ENCODE data around the gene SLC2A14.
"Not testable (repeated sequence)": the region's sequence is repeated elsewhere in the genome, so short reads cannot be mapped to it uniquely, and the experiment has no call there.

The SLC2A14 gene

GRCh38 chr12:7848098-7848422 is 24.7 kb downstream of the SLC2A14 start:
- not testable (repeated sequence) for H3K4me1 ChIP-seq (ENCODE audit: control insufficient read depth, insufficient read depth, low read length, unreplicated experiment); H3K27ac ChIP-seq (ENCODE audit: low read depth, low read length); H3K36me3 ChIP-seq (ENCODE audit: insufficient read depth, low read length); H2AFZ ChIP-seq (ENCODE audit: low read length, unreplicated experiment); H3K4me3 ChIP-seq (ENCODE audit: low read depth, low read length); H3K27me3 ChIP-seq (ENCODE audit: insufficient read depth, low read length); H3K79me2 ChIP-seq (ENCODE audit: control insufficient read depth, insufficient read depth, low read length, unreplicated experiment)

GRCh38 chr12:7847226-7848097 is 25.3 kb downstream of the SLC2A14 start:
- H3K4me1 ChIP-seq (ENCODE audit: control insufficient read depth, insufficient read depth, low read length, unreplicated experiment); H3K27ac ChIP-seq (ENCODE audit: low read depth, low read length): not testable (repeated sequence)

GRCh38 chr12:7844116-7844515 is 28.6 kb downstream of the SLC2A14 start:
- H3K27ac ChIP-seq (ENCODE audit: low read depth, low read length) = no peak overlapping the region
- no peaks in the 10 kb centered on the region for H3K4me1 ChIP-seq (ENCODE audit: control insufficient read depth, insufficient read depth, low read length, unreplicated experiment)
- H3K36me3 ChIP-seq (ENCODE audit: insufficient read depth, low read length) = no peaks in the 10 kb centered on the region
- no peaks in the 10 kb centered on the region for H3K79me2 ChIP-seq (ENCODE audit: control insufficient read depth, insufficient read depth, low read length, unreplicated experiment)
- H3K27me3 ChIP-seq (ENCODE audit: insufficient read depth, low read length) = no peaks in the 10 kb centered on the region
- H3K4me3 ChIP-seq (ENCODE audit: low read depth, low read length) = no peak overlapping the region
- no peak overlapping the region for H2AFZ ChIP-seq (ENCODE audit: low read length, unreplicated experiment)

More at GRCh38 chr12:7847226-7848097, 25.3 kb downstream of the SLC2A14 start:
- not testable (repeated sequence) for H3K4me3 ChIP-seq (ENCODE audit: low read depth, low read length); H3K27me3 ChIP-seq (ENCODE audit: insufficient read depth, low read length); H2AFZ ChIP-seq (ENCODE audit: low read length, unreplicated experiment); H3K79me2 ChIP-seq (ENCODE audit: control insufficient read depth, insufficient read depth, low read length, unreplicated experiment); H3K36me3 ChIP-seq (ENCODE audit: insufficient read depth, low read length)

GRCh38 chr12:7843583-7843982 is 29.1 kb downstream of the SLC2A14 start:
- not testable (repeated sequence) for H3K79me2 ChIP-seq (ENCODE audit: control insufficient read depth, insufficient read depth, low read length, unreplicated experiment)

GRCh38 chr12:7843149-7843548 is 29.6 kb downstream of the SLC2A14 start:
- not testable (repeated sequence) for H3K36me3 ChIP-seq (ENCODE audit: insufficient read depth, low read length); H3K27me3 ChIP-seq (ENCODE audit: insufficient read depth, low read length); H3K27ac ChIP-seq (ENCODE audit: low read depth, low read length); H2AFZ ChIP-seq (ENCODE audit: low read length, unreplicated experiment); H3K4me1 ChIP-seq (ENCODE audit: control insufficient read depth, insufficient read depth, low read length, unreplicated experiment); H3K79me2 ChIP-seq (ENCODE audit: control insufficient read depth, insufficient read depth, low read length, unreplicated experiment); H3K4me3 ChIP-seq (ENCODE audit: low read depth, low read length)

More at GRCh38 chr12:7843583-7843982, 29.1 kb downstream of the SLC2A14 start:
- not testable (repeated sequence) for H3K4me3 ChIP-seq (ENCODE audit: low read depth, low read length); H2AFZ ChIP-seq (ENCODE audit: low read length, unreplicated experiment); H3K36me3 ChIP-seq (ENCODE audit: insufficient read depth, low read length); H3K27ac ChIP-seq (ENCODE audit: low read depth, low read length); H3K4me1 ChIP-seq (ENCODE audit: control insufficient read depth, insufficient read depth, low read length, unreplicated experiment); H3K27me3 ChIP-seq (ENCODE audit: insufficient read depth, low read length)

GRCh38 chr12:7842444-7842843 is 30.3 kb downstream of the SLC2A14 start:
- not testable (repeated sequence) for H3K27ac ChIP-seq (ENCODE audit: low read depth, low read length); H2AFZ ChIP-seq (ENCODE audit: low read length, unreplicated experiment)

GRCh38 chr12:7839848-7840247 is 32.9 kb downstream of the SLC2A14 start:
- not testable (repeated sequence) for H3K4me3 ChIP-seq (ENCODE audit: low read depth, low read length); H3K79me2 ChIP-seq (ENCODE audit: control insufficient read depth, insufficient read depth, low read length, unreplicated experiment); H3K27me3 ChIP-seq (ENCODE audit: insufficient read depth, low read length); H3K36me3 ChIP-seq (ENCODE audit: insufficient read depth, low read length); H2AFZ ChIP-seq (ENCODE audit: low read length, unreplicated experiment); H3K4me1 ChIP-seq (ENCODE audit: control insufficient read depth, insufficient read depth, low read length, unreplicated experiment); H3K27ac ChIP-seq (ENCODE audit: low read depth, low read length)

More at GRCh38 chr12:7842444-7842843, 30.3 kb downstream of the SLC2A14 start:
- H3K4me1 ChIP-seq (ENCODE audit: control insufficient read depth, insufficient read depth, low read length, unreplicated experiment); H3K27me3 ChIP-seq (ENCODE audit: insufficient read depth, low read length); H3K36me3 ChIP-seq (ENCODE audit: insufficient read depth, low read length); H3K79me2 ChIP-seq (ENCODE audit: control insufficient read depth, insufficient read depth, low read length, unreplicated experiment); H3K4me3 ChIP-seq (ENCODE audit: low read depth, low read length): not testable (repeated sequence)

- not testable (repeated sequence) for H3K36me3 ChIP-seq (ENCODE audit: insufficient read depth, low read length); H3K79me2 ChIP-seq (ENCODE audit: control insufficient read depth, insufficient read depth, low read length, unreplicated experiment); H2AFZ ChIP-seq (ENCODE audit: low read length, unreplicated experiment); H3K4me3 ChIP-seq (ENCODE audit: low read depth, low read length); H3K4me1 ChIP-seq (ENCODE audit: control insufficient read depth, insufficient read depth, low read length, unreplicated experiment); H3K27me3 ChIP-seq (ENCODE audit: insufficient read depth, low read length); H3K27ac ChIP-seq (ENCODE audit: low read depth, low read length)
Observed at GRCh38 chr12:7839226-7839625, 33.5 kb downstream of the SLC2A14 start.

GRCh38 chr12:7837366-7837765 is 35.3 kb downstream of the SLC2A14 start:
- peaks cover under 1% of the 10 kb centered on the region for H3K4me1 ChIP-seq (ENCODE audit: control insufficient read depth, insufficient read depth, low read length, unreplicated experiment)
- no peak overlapping the region for H3K4me3 ChIP-seq (ENCODE audit: low read depth, low read length)
- no peaks in the 10 kb centered on the region for H3K27me3 ChIP-seq (ENCODE audit: insufficient read depth, low read length)

GRCh38 chr12:7835766-7836165 is 36.9 kb downstream of the SLC2A14 start:
- no peak overlapping the region for H3K4me3 ChIP-seq (ENCODE audit: low read depth, low read length)
- H3K79me2 ChIP-seq (ENCODE audit: control insufficient read depth, insufficient read depth, low read length, unreplicated experiment) = no peaks in the 10 kb centered on the region
- H2AFZ ChIP-seq (ENCODE audit: low read length, unreplicated experiment) = peak overlapping the region; percentile 21
- no peaks in the 10 kb centered on the region for H3K27me3 ChIP-seq (ENCODE audit: insufficient read depth, low read length)
- H3K27ac ChIP-seq (ENCODE audit: low read depth, low read length) = no peak overlapping the region
- peaks cover 3% of the 10 kb centered on the region for H3K4me1 ChIP-seq (ENCODE audit: control insufficient read depth, insufficient read depth, low read length, unreplicated experiment)
- no peaks in the 10 kb centered on the region for H3K36me3 ChIP-seq (ENCODE audit: insufficient read depth, low read length)

More at GRCh38 chr12:7837366-7837765, 35.3 kb downstream of the SLC2A14 start:
- Histone ChIP-seq H3K27ac (ENCODE audit: low read depth, low read length) (no peak overlapping the region), H2AFZ (ENCODE audit: low read length, unreplicated experiment) (no peak overlapping the region), H3K36me3 (ENCODE audit: insufficient read depth, low read length) (no peaks in the 10 kb centered on the region), H3K79me2 (ENCODE audit: control insufficient read depth, insufficient read depth, low read length, unreplicated experiment) (no peaks in the 10 kb centered on the region)

- H2AFZ ChIP-seq (ENCODE audit: low read length, unreplicated experiment) = no peak overlapping the region
Observed at GRCh38 chr12:7835116-7835515, 37.6 kb downstream of the SLC2A14 start.

More at GRCh38 chr12:7835116-7835515, 37.6 kb downstream of the SLC2A14 start:
- Histone ChIP-seq H3K36me3 (ENCODE audit: insufficient read depth, low read length) (no peaks in the 10 kb centered on the region), H3K4me3 (ENCODE audit: low read depth, low read length) (no peak overlapping the region), H3K27me3 (ENCODE audit: insufficient read depth, low read length) (no peaks in the 10 kb centered on the region), H3K79me2 (ENCODE audit: control insufficient read depth, insufficient read depth, low read length, unreplicated experiment) (no peaks in the 10 kb centered on the region), H3K27ac (ENCODE audit: low read depth, low read length) (no peak overlapping the region), H3K4me1 (ENCODE audit: control insufficient read depth, insufficient read depth, low read length, unreplicated experiment) (peaks cover 3% of the 10 kb centered on the region)

All from ACC112 (cell line).